Endothelial cell (in vitro differentiated cells): ENCODE results near the gene SLC9A9. TPM values are rescaled to one million over a fixed set of nuclear protein-coding genes. Genes with fewer than 3 reads are reported as not detected.

ENCODE experiments used
- DNase-seq: peaks from one replicate; pipeline ENCODE4 v3.0.0; 2021; ENCODE audit warnings: low spot score
- H3K27ac Mint-ChIP-seq: one replicate; pipeline ENCODE4 v1.8.0; 2021; ENCODE audit warnings: mixed read lengths, inconsistent platforms; ENCODE audit not compliant: unreplicated experiment
- H3K27me3 Mint-ChIP-seq: one replicate; pipeline ENCODE4 v1.8.0; 2021; ENCODE audit warnings: mild to moderate bottlenecking, moderate library complexity, mixed read lengths, inconsistent platforms; ENCODE audit not compliant: unreplicated experiment
- H3K36me3 Mint-ChIP-seq: one replicate; pipeline ENCODE4 v1.8.0; 2021; ENCODE audit warnings: mild to moderate bottlenecking, low read depth, mixed read lengths, inconsistent platforms; ENCODE audit not compliant: unreplicated experiment
- H3K4me1 Mint-ChIP-seq: one replicate; pipeline ENCODE4 v1.8.0; 2021; ENCODE audit warnings: mild to moderate bottlenecking, mixed read lengths, inconsistent platforms; ENCODE audit not compliant: unreplicated experiment
- H3K4me3 Mint-ChIP-seq: one replicate; pipeline ENCODE4 v1.8.0; 2021; ENCODE audit warnings: mild to moderate bottlenecking, mixed read lengths, inconsistent platforms; ENCODE audit not compliant: unreplicated experiment
- H3K9me3 Mint-ChIP-seq: one replicate; pipeline ENCODE4 v1.8.0; 2021; ENCODE audit warnings: mixed read lengths, inconsistent platforms; ENCODE audit not compliant: unreplicated experiment
- total RNA-seq: library from RNA; stranded (reverse); fragmentation: NEBNext Ultra II Directional; extraction: Animal tissue kit (Norgen Biotek cat#: 25700); gene quantifications from one replicate; pipeline ENCODE4 v1.2.1, GENCODE V29; 2021; ENCODE audit not compliant: unreplicated experiment
- TF ChIP-seq, protein P1 (sequence below): fragments of 200-600 bp; sonication (generic); IDR thresholded peaks from one replicate; pipeline ENCODE4 v1.5.0; 2021; ENCODE audit warnings: antibody characterized with exemption; ENCODE audit not compliant: unreplicated experiment

SLC9A9 gene
- total RNA-seq, 1 donor from 2014 or later = 7.9 TPM

- no peaks in the 10 kb centered on the region for H3K9me3 Mint-ChIP-seq
- no peak overlapping the region for H3K4me3 Mint-ChIP-seq
- no peak overlapping the region for H3K27ac Mint-ChIP-seq
- H3K27me3 Mint-ChIP-seq = peaks cover 3% of the 10 kb centered on the region
- no peak for DNase-seq
- H3K4me1 Mint-ChIP-seq = peaks cover 3% of the 10 kb centered on the region
- H3K36me3 Mint-ChIP-seq = no peaks in the 10 kb centered on the region
- TF ChIP-seq, protein P1, sequence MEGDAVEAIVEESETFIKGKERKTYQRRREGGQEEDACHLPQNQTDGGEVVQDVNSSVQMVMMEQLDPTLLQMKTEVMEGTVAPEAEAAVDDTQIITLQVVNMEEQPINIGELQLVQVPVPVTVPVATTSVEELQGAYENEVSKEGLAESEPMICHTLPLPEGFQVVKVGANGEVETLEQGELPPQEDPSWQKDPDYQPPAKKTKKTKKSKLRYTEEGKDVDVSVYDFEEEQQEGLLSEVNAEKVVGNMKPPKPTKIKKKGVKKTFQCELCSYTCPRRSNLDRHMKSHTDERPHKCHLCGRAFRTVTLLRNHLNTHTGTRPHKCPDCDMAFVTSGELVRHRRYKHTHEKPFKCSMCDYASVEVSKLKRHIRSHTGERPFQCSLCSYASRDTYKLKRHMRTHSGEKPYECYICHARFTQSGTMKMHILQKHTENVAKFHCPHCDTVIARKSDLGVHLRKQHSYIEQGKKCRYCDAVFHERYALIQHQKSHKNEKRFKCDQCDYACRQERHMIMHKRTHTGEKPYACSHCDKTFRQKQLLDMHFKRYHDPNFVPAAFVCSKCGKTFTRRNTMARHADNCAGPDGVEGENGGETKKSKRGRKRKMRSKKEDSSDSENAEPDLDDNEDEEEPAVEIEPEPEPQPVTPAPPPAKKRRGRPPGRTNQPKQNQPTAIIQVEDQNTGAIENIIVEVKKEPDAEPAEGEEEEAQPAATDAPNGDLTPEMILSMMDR = no peak
Measured at GRCh38 chr3:143321058-143321769, 527.1 kb downstream of the SLC9A9 start.

DNA sequence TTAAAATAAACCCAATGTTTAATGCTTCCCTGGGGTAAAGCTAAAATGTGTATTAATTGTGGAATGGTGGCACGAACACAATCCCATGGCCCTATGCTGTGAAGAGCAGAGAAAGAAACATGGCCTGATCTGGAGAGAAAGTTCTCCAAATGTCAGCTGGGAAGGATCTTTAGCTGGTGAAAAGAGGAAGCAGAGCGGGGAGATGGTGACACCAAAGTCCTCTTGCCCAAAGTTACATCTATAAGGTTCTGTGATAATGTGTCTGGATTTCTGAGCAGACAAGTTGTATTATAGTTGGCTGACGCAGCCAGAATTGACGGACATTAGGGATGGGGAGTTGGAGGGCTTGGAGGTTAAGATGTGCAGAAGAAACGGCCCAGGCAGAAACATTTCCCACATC lies 532.5 kb downstream of the SLC9A9 start:
- H3K27me3 Mint-ChIP-seq = no peaks in the 10 kb centered on the region
- DNase-seq = no peak
- no peaks in the 10 kb centered on the region for H3K9me3 Mint-ChIP-seq
- H3K27ac Mint-ChIP-seq = no peak overlapping the region
- no peaks in the 10 kb centered on the region for H3K36me3 Mint-ChIP-seq
- TF ChIP-seq, protein P1 = no peak
- H3K4me1 Mint-ChIP-seq = no peaks in the 10 kb centered on the region
- H3K4me3 Mint-ChIP-seq = no peak overlapping the region

- H3K27ac Mint-ChIP-seq = no peak overlapping the region
- DNase-seq = no peak
- no peaks in the 10 kb centered on the region for H3K9me3 Mint-ChIP-seq
- TF ChIP-seq, protein P1 = no peak
- peaks cover 4% of the 10 kb centered on the region for H3K4me1 Mint-ChIP-seq
- no peaks in the 10 kb centered on the region for H3K36me3 Mint-ChIP-seq
- H3K4me3 Mint-ChIP-seq = no peak overlapping the region
- no peaks in the 10 kb centered on the region for H3K27me3 Mint-ChIP-seq
Measured at GRCh38 chr3:143314251-143315093, 533.8 kb downstream of the SLC9A9 start.

DNA sequence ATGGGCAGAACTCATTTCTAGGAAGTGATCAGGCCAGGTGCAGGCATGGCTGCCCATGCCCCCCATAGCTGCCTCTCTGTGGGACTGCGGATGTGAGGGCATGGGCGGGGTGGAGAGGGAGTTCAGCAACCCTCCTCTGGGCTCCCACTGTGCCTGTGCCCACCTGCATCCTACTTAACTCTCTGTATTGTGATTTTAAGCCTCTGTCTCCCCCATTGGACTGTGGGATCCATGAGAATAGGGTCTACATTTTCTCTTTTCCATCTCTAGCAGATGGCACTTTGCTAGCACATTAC lies 534.4 kb downstream of the SLC9A9 start:
- Mint-ChIP-seq H3K9me3 (no peaks in the 10 kb centered on the region), H3K27ac (no peak overlapping the region), H3K4me1 (peaks cover 4% of the 10 kb centered on the region), H3K36me3 (no peaks in the 10 kb centered on the region), H3K27me3 (no peaks in the 10 kb centered on the region), H3K4me3 (no peak overlapping the region)
- DNase-seq = no peak
- TF ChIP-seq, protein P1 = no peak
